SH-SY5Y (cell line): ENCODE results near the gene SEMA3D.

Experiments
- GATA2 ChIP-seq: IDR thresholded peaks from 2 replicates; pipeline ENCODE4 v1.6.1; 2011; ENCODE audit warnings: mild to moderate bottlenecking, low read depth, low read length
- GATA3 ChIP-seq: IDR thresholded peaks from 2 replicates; pipeline ENCODE4 v1.6.1; 2011; ENCODE audit warnings: low read depth, mild to moderate bottlenecking, low read length, moderate library complexity

GRCh38 chr7:85016286-85016685 is 170.6 kb downstream of the SEMA3D start:
- no peak for TF ChIP-seq GATA2
- no peak for TF ChIP-seq GATA3
